IPS-18c (cell line): ENCODE data around the gene YIPF2.
"Not testable (repeated sequence)": the region's sequence is repeated elsewhere in the genome, so short reads cannot be mapped to it uniquely, and the experiment has no call there.

Experiments used
- H3K4me3 ChIP-seq: 2 replicates; pipeline ENCODE4 v1.7.0; 2013; ENCODE audit warnings: low read depth, mild to moderate bottlenecking, low read length, moderate library complexity; ENCODE audit not compliant: insufficient read depth
- H3K9me3 ChIP-seq: one replicate; pipeline ENCODE4 v1.6.1; 2013; ENCODE audit warnings: mild to moderate bottlenecking, low read length, moderate library complexity; ENCODE audit not compliant: control insufficient read depth, insufficient read depth

Gene YIPF2

GRCh38 chr19:10891405-10892086 is 36.9 kb downstream of the YIPF2 start:
- Histone ChIP-seq H3K4me3 (no peak overlapping the region), H3K9me3 (no peaks in the 10 kb centered on the region)

DNA sequence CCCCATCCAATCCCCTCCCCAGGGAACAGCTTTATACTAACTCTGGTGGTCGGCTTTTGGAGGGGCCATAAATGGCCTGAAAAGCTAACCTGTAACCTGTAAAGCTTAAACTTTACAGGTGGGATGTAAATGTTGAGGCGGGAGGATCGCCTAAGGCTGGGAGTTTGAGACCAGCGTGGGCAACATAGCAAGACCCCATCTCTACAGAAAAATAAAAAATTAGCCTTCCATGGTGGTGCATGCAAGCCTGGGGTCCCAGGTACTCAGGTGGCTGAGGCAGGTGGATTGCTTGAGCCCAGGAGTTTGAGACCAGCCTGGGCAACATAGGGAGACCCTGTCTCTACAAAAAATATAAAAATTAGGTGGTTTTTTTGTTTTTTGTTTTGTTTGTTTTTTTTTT is 38.6 kb downstream of the YIPF2 start:
- Histone ChIP-seq H3K9me3 (no peaks in the 10 kb centered on the region), H3K4me3 (no peak overlapping the region)

DNA sequence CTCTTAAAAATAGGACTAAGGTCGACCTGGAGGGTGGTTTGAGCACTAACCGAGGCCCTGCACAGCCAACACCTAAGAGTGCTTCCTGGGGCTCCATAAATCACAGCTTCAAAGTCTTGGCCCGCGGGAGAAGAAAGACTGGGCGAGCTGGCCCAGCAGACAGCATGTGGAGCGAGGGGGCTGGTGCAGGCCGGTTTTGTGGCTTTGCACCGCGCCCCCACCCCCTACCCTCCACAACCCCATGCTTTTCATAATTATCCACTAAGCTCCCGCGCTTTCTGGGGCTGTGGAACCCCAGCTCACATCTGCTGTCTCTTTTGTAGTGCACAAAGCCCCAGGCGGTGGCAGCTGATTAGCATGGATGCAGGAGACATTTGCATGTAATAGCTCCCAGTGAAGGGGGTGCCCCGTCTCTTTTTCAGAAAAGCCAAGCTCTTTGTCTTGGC is 40.0 kb downstream of the YIPF2 start:
- H3K9me3 ChIP-seq: no peaks in the 10 kb centered on the region
- H3K4me3 ChIP-seq: no peak overlapping the region

DNA sequence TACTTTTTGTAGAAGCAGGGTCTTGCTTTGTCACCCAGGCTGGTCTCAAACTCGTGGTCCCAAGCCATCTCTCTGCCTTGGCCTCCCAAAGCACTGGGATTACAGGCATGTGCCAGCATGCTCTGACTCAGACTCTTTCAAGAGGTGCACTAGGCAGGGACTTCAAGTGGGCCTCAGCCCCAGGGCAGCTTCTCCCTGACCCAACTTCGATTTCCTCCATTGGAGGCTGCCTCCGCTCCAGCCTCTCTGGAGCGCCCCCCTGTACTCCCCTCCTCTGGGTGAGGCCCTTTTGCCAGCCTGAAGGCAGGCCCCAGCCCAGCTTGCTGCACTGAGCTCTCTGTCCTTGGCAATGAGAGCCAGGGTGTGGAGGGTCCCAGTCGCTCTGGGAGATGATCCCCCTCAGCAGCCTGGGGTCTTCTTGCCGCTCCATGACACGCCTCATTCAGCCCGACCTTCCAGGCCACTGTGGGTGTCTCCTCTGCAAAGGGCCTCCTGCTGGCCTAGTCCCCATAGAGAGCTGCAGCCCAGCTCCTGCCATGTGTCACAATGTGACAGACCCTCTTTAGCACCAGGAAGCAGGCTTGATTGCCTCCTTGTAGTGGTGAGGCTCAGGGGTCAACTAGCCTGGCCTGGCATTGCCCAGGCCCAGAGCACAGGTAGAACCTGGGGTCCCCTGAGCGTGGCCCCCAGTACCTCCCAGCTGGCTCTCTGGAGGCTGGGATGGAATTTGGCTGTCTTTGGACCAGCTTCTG is 40.6 kb downstream of the YIPF2 start:
- Histone ChIP-seq H3K4me3 (peak overlapping the region; percentile 28), H3K9me3 (no peaks in the 10 kb centered on the region)

DNA sequence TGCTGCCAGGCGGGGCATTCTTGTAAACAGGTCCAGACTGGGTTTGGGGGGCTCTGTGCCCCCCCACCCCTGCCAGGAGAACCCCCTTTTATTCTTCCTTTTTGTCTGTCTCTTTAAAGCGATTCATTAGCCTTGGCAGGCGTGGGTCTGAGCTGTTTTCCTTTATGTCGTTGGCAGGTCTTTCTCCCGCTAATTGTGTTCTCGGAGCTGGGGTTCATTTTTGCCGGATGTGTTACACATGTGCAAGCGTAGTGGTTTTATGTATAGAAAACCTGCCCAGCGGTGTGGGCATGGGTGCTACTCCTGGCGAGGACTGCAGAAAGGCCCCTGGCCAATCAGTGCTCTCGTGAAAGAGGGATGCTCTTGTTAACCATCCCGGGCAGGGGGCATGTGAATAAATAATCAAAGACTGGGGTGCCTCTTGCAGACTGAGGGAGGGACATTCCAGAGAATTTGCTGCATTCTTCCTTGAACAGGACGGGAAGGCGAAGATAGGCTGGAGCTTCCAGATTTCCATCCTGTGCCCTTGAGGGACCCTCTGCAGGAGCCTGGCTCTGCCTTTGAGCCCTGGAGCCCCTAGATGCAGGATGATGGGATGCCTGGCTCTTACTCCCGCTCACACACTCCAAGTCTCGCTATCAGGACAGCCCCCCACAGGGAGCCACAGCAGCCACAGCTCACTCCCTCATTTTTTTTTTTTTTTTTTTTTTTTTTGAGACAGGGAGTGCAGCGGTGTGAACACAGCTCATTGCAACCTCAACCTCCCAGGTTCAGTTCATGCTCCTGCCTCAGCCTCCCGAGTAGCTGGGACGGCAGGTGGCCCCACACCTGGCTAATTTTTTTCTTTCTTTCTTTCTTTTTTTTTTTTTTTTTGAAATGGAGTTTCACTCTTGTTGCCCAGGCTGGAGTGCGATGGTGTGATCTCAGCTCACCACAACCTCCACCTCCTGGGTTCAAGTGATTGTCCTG is 43.0 kb downstream of the YIPF2 start:
- no peak overlapping the region for H3K4me3 ChIP-seq
- no peaks in the 10 kb centered on the region for H3K9me3 ChIP-seq

- no peaks in the 10 kb centered on the region for H3K9me3 ChIP-seq
- no peak overlapping the region for H3K4me3 ChIP-seq
Observed at GRCh38 chr19:10884274-10884673, 44.2 kb downstream of the YIPF2 start.

- H3K4me3 ChIP-seq: no peak overlapping the region; the same call in 1 of the 2 replicates
- H3K9me3 ChIP-seq: no peaks in the 10 kb centered on the region
Observed at GRCh38 chr19:10882108-10882457, 46.4 kb downstream of the YIPF2 start.

DNA sequence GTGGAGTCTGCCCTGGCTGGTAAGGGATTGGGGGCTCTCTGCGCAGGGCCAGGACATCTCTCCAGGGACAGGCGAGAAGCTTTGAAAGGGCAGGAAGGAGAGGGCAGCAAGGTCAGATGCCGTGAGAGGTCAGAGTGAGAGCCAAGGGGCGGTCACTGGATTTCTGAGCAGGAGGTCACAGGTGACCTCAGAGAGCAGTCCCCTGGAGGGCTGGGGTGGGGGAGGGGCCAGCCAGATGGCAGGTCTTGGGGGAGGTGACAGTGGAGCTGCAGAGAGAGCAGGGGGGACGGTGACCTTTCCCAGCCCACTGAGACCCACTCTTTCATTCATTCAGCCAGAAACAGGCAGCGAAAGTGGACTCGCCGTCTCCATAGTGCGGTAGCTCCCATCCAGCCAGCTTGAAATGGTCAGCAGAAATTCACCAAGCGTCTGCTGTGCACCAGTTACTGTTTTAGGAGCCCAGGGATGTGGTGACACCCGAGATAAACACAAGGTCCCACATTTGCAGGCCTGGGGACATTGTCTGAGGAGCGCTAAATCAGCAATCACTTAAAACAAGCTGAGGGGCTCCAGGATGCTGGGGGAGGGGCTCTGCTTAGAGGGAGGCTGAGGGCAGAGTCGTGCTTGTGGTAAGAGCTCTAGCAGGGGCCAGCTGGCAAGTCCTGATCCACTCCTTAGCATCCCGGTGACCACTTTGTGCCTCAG is 46.9 kb downstream of the YIPF2 start:
- H3K4me3 ChIP-seq: no peak overlapping the region; the same call in 1 of the 2 replicates
- no peaks in the 10 kb centered on the region for H3K9me3 ChIP-seq

DNA sequence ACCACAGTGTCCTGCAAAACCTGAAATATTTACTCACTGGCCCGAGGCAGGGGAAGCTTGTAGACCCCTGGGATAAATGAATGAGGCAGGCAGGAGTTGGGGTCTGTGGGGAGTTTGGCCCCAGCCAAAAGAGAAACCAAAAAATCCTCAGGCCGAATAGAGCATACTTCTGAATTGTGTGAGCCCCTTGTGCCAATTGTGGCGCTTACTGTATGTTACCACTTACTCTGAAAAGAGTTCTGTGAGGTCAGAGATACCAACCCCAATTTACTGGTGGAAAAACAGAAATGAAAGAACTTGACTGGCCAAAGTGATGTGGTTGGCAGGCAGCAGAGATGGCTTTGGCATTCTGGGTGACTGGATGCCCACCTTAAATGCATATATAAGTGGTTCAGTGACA is 50.2 kb downstream of the YIPF2 start:
- Histone ChIP-seq H3K9me3 (no peaks in the 10 kb centered on the region), H3K4me3 (no peak overlapping the region)

- not testable (repeated sequence) for H3K9me3 ChIP-seq, H3K4me3 ChIP-seq
Observed at GRCh38 chr19:10877608-10878007, 50.8 kb downstream of the YIPF2 start.

- no peaks in the 10 kb centered on the region for H3K9me3 ChIP-seq
- H3K4me3 ChIP-seq: no peak overlapping the region
Observed at GRCh38 chr19:10876459-10877240, 51.8 kb downstream of the YIPF2 start.

DNA sequence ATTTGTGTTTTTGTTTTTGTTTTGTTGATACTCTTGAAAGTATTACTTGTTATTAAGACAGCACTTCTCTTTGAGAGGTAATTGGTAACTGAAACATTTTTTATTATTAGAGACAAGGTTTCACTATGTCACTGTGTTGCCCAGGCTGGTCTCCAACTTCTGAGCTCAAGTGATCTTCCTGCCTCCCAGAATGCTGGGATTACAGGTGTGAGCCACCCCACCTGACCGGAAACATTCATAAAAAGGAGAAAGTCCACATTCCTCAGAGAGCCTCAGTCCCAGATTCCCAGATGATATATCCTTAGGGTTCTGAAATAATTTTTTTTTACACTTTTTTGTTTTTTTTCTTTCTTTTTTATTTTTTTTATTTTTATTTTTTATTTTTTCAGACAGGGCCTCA is 54.4 kb downstream of the YIPF2 start:
- no peak overlapping the region for H3K4me3 ChIP-seq
- no peaks in the 10 kb centered on the region for H3K9me3 ChIP-seq

- H3K9me3 ChIP-seq: no peaks in the 10 kb centered on the region
- peak overlapping the region; percentile 76 for H3K4me3 ChIP-seq
Observed at GRCh38 chr19:10872546-10873107, 55.8 kb downstream of the YIPF2 start.
